ENCODE measurements around the gene STK11.

The STK11 gene

GRCh38 chr19:1274852-1275259, 69.3 kb downstream of the STK11 start:
- H3K36me3 ChIP-seq (ENCODE audit: insufficient read depth, low read length) = peaks cover 54% of the 10 kb centered on the region
- H3K27me3 ChIP-seq (ENCODE audit: control insufficient read depth in 1 of 2, insufficient read depth in 2 of 2, low read length in 2 of 2) = no peaks in the 10 kb centered on the region
- peak overlapping the region; percentile 89 for H3K27ac ChIP-seq (ENCODE audit: low read depth, low read length)
- H3K4me3 ChIP-seq (ENCODE audit: low read depth in 1 of 2, low read length in 2 of 2) = peak overlapping the region; percentile 23 to 59
- no peak overlapping the region for H3K9ac ChIP-seq (ENCODE audit: low read length)
- no peaks in the 10 kb centered on the region for H3K9me3 ChIP-seq (ENCODE audit: low read length)
- peaks cover 55% of the 10 kb centered on the region for H3K4me1 ChIP-seq (ENCODE audit: insufficient read depth, low read length)

GRCh38 chr19:1275260-1275975, 69.8 kb downstream of the STK11 start, which contains the start of gene FAM174C:
Gene FAM174C (plus strand): TSS chr19:1275530. CDS start chr19:1275550, 20 bp downstream.
- peak within 1 kb of the TSS; percentile 59 to 68 for H3K4me3 ChIP-seq (ENCODE audit: low read depth in 1 of 2, low read length in 2 of 2)
- H3K36me3 ChIP-seq (ENCODE audit: insufficient read depth, low read length) = peaks cover 54% of the 10 kb centered on the region
- peak within 1 kb of the TSS; percentile 96 for H3K27ac ChIP-seq (ENCODE audit: low read depth, low read length)
- H3K9ac ChIP-seq (ENCODE audit: low read length) = peak within 1 kb of the TSS; percentile 57
- no peaks in the 10 kb centered on the region for H3K9me3 ChIP-seq (ENCODE audit: low read length)
- no peaks in the 10 kb centered on the region for H3K27me3 ChIP-seq (ENCODE audit: control insufficient read depth in 1 of 2, insufficient read depth in 2 of 2, low read length in 2 of 2)
- peaks cover 54% of the 10 kb centered on the region for H3K4me1 ChIP-seq (ENCODE audit: insufficient read depth, low read length)

- H3K36me3 ChIP-seq (ENCODE audit: insufficient read depth, low read length) = peaks cover 48% of the 10 kb centered on the region
- H3K9ac ChIP-seq (ENCODE audit: low read length) = peak overlapping the region; percentile 57
- peaks cover 47% of the 10 kb centered on the region for H3K4me1 ChIP-seq (ENCODE audit: insufficient read depth, low read length)
- H3K27me3 ChIP-seq (ENCODE audit: control insufficient read depth in 1 of 2, insufficient read depth in 2 of 2, low read length in 2 of 2) = no peaks in the 10 kb centered on the region
- H3K4me3 ChIP-seq (ENCODE audit: low read depth in 1 of 2, low read length in 2 of 2) = peak overlapping the region; percentile 59 to 68
- peak overlapping the region; percentile 96 for H3K27ac ChIP-seq (ENCODE audit: low read depth, low read length)
- H3K9me3 ChIP-seq (ENCODE audit: low read length) = no peaks in the 10 kb centered on the region
Measured at GRCh38 chr19:1275976-1276627, 70.5 kb downstream of the STK11 start.

DNA sequence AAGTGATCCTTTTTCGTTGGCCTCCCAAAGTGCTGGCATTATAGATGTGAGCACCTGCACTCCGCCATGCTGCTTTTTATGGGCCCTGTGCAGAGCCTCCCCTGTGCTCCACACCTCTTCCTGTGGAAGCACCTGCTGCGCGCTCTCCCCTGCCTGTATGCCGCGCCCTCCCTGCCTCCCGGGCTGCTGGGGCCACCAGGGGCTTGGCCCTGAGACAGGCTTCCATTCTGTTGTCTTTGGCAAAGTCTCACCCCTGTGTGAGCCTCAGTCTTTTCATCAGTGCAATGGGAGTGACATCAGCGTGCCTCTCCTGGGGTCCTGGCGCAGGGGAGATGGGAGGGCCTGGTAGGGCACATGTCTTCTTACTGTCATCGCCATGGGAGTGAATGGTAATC, 71.0 kb downstream of the STK11 start:
- no peaks in the 10 kb centered on the region for H3K9me3 ChIP-seq (ENCODE audit: low read length)
- H3K4me3 ChIP-seq (ENCODE audit: low read depth in 1 of 2, low read length in 2 of 2) = peak overlapping the region in 1 of 2 donors; percentile 68
- H3K4me1 ChIP-seq (ENCODE audit: insufficient read depth, low read length) = peaks cover 42% of the 10 kb centered on the region
- no peaks in the 10 kb centered on the region for H3K27me3 ChIP-seq (ENCODE audit: control insufficient read depth in 1 of 2, insufficient read depth in 2 of 2, low read length in 2 of 2)
- H3K27ac ChIP-seq (ENCODE audit: low read depth, low read length) = peak overlapping the region; percentile 96
- peaks cover 43% of the 10 kb centered on the region for H3K36me3 ChIP-seq (ENCODE audit: insufficient read depth, low read length)
- H3K9ac ChIP-seq (ENCODE audit: low read length) = no peak overlapping the region

DNA sequence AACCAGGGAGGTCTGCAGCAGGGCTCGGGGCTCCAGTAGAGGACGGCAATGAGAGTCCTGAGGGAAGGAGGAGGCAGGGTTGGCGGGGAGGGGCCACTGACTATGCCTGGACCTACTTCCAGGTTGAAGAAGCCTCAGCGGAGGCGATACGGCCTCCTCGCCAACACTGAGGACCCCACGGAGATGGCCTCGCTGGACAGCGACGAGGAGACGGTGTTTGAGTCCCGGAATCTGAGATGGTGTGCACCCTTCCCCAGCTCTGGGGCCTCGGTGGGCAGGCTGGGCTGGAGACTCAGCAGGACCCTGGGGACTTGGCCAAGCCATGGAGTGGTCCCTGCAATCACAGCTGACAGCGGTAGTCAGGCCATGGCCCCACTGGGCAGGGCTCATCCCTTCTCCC, 71.5 kb downstream of the STK11 start:
- Histone ChIP-seq H3K27ac (ENCODE audit: low read depth, low read length) (no peak overlapping the region), H3K4me1 (ENCODE audit: insufficient read depth, low read length) (peaks cover 37% of the 10 kb centered on the region), H3K9ac (ENCODE audit: low read length) (no peak overlapping the region), H3K4me3 (ENCODE audit: low read depth in 1 of 2, low read length in 2 of 2) (no peak overlapping the region), H3K36me3 (ENCODE audit: insufficient read depth, low read length) (peaks cover 39% of the 10 kb centered on the region), H3K27me3 (ENCODE audit: control insufficient read depth in 1 of 2, insufficient read depth in 2 of 2, low read length in 2 of 2) (no peaks in the 10 kb centered on the region), H3K9me3 (ENCODE audit: low read length) (no peaks in the 10 kb centered on the region)
